ENCODE measurements around the gene HIC2. TPM values are rescaled to one million over a fixed set of nuclear protein-coding genes. Genes with fewer than 3 reads are reported as not detected.
"Not testable (repeated sequence)": the region's sequence is repeated elsewhere in the genome, so short reads cannot be mapped to it uniquely, and the experiment has no call there.

HIC2 gene
- total RNA-seq, 6 experiments from 2014 or later = 0.88 to 1.9 (median 1.4) TPM

- H3K27me3 ChIP-seq = no peaks in the 10 kb centered on the region
- DNase-seq (peak in 1 of 3 donors; percentile 41), ATAC-seq (no peak)
- intact Hi-C loops (cut with DNase I) = no loop called here
- no peak overlapping the region for H3K4me3 ChIP-seq
- H3K9me3 ChIP-seq = no peaks in the 10 kb centered on the region
- peaks cover 0 to 32% (median 14%) of the 10 kb centered on the region in 4 donors for H3K4me1 ChIP-seq
- WGBS (ENCODE audit: insufficient coverage, low coverage, low lambda C conversion rate, missing lambda C conversion rate) = 100% methylated on average over 1 of the region's 19 CpGs
- peak overlapping the region in 1 of 3 donors; percentile 55 for H3K27ac ChIP-seq
- no peaks in the 10 kb centered on the region for H3K36me3 ChIP-seq
- no peak for TF ChIP-seq POLR2A (IDR thresholded peaks at IDR 0.05)
- TF ChIP-seq CTCF (IDR thresholded peaks at IDR 0.05) = no peak
These were observed 38.3 kb downstream of the HIC2 start for GRCh38 chr22:21455334-21456089.

GRCh38 chr22:21457023-21457787 lies 40.0 kb downstream of the HIC2 start:
- no peaks in the 10 kb centered on the region for H3K27me3 ChIP-seq
- H3K4me1 ChIP-seq = peaks cover 0 to 32% (median 14%) of the 10 kb centered on the region in 4 donors
- ATAC-seq (peak; percentile 77 to 88 (median 82)), DNase-seq (peak in 2 of 3 donors; percentile 77 to 80)
- H3K36me3 ChIP-seq = no peaks in the 10 kb centered on the region
- H3K9me3 ChIP-seq = no peaks in the 10 kb centered on the region
- peak overlapping the region in 1 of 3 donors; percentile 55 for H3K27ac ChIP-seq
- H3K4me3 ChIP-seq = no peak overlapping the region
- intact Hi-C loops (cut with DNase I) = no loop called here
- 40% methylated on average over 14 of the region's 19 CpGs for WGBS (ENCODE audit: insufficient coverage, low coverage, low lambda C conversion rate, missing lambda C conversion rate)
- no peak for TF ChIP-seq POLR2A (IDR thresholded peaks at IDR 0.05)
- no peak for TF ChIP-seq CTCF (IDR thresholded peaks at IDR 0.05)

- DNase-seq; H3K27me3 ChIP-seq; H3K27ac ChIP-seq; H3K9me3 ChIP-seq; H3K4me1 ChIP-seq; H3K4me3 ChIP-seq; intact Hi-C loops (cut with DNase I); H3K36me3 ChIP-seq: not testable (repeated sequence)
- peak; percentile 71 to 74 (median 72) for ATAC-seq
- no CpG with 5 or more reads among the region's 4 CpGs for WGBS (ENCODE audit: insufficient coverage, low coverage, low lambda C conversion rate, missing lambda C conversion rate)
These were observed 45.5 kb downstream of the HIC2 start for GRCh38 chr22:21462672-21463071.

GRCh38 chr22:21467337-21468193 lies 50.4 kb downstream of the HIC2 start, which contains the start of gene TMEM191C:
TSS of gene TMEM191C (plus strand) at chr22:21467387. CDS start at chr22:21467460, 73 bp downstream.
- DNase-seq; H3K27me3 ChIP-seq; H3K4me1 ChIP-seq; H3K27ac ChIP-seq; H3K36me3 ChIP-seq; ATAC-seq; intact Hi-C loops (cut with DNase I); H3K9me3 ChIP-seq: not testable (repeated sequence)
- H3K4me3 ChIP-seq = peak within 1 kb of the TSS in 1 of 3 donors; percentile 36
- WGBS (ENCODE audit: insufficient coverage, low coverage, low lambda C conversion rate, missing lambda C conversion rate) = no CpG with 5 or more reads among the region's 74 CpGs

- intact Hi-C loops (cut with DNase I); H3K36me3 ChIP-seq; H3K9me3 ChIP-seq; H3K4me1 ChIP-seq; H3K27ac ChIP-seq; H3K27me3 ChIP-seq: not testable (repeated sequence)
- DNase-seq = peak; percentile 92 to 94 (median 93)
- H3K4me3 ChIP-seq = peak overlapping the region in 1 of 3 donors; percentile 36
- no CpG with 5 or more reads among the region's 60 CpGs for WGBS (ENCODE audit: insufficient coverage, low coverage, low lambda C conversion rate, missing lambda C conversion rate)
- ATAC-seq = peak; percentile 92 to 94 (median 94)
These were observed 51.3 kb downstream of the HIC2 start for GRCh38 chr22:21468194-21469096.

GRCh38 chr22:21469097-21469994 lies 52.2 kb downstream of the HIC2 start:
- H3K4me3 ChIP-seq; H3K9me3 ChIP-seq; H3K4me1 ChIP-seq; H3K36me3 ChIP-seq; H3K27me3 ChIP-seq; intact Hi-C loops (cut with DNase I); ATAC-seq; H3K27ac ChIP-seq; DNase-seq: not testable (repeated sequence)
- no CpG with 5 or more reads among the region's 87 CpGs for WGBS (ENCODE audit: insufficient coverage, low coverage, low lambda C conversion rate, missing lambda C conversion rate)

GRCh38 chr22:21472984-21473383 lies 55.8 kb downstream of the HIC2 start:
- H3K36me3 ChIP-seq; H3K9me3 ChIP-seq; H3K27me3 ChIP-seq; intact Hi-C loops (cut with DNase I); H3K27ac ChIP-seq; H3K4me1 ChIP-seq; DNase-seq; H3K4me3 ChIP-seq: not testable (repeated sequence)
- ATAC-seq = peak; percentile 34 to 54 (median 40)
- no CpG with 5 or more reads among the region's 11 CpGs for WGBS (ENCODE audit: insufficient coverage, low coverage, low lambda C conversion rate, missing lambda C conversion rate)
